Measurements from ENCODE around the gene CAMK2D. TPM values are rescaled to one million over a fixed set of nuclear protein-coding genes. Genes with fewer than 3 reads are reported as not detected.

The CAMK2D gene
- total RNA-seq, 1 experiment from 2014 or later: 15.4 TPM

DNA sequence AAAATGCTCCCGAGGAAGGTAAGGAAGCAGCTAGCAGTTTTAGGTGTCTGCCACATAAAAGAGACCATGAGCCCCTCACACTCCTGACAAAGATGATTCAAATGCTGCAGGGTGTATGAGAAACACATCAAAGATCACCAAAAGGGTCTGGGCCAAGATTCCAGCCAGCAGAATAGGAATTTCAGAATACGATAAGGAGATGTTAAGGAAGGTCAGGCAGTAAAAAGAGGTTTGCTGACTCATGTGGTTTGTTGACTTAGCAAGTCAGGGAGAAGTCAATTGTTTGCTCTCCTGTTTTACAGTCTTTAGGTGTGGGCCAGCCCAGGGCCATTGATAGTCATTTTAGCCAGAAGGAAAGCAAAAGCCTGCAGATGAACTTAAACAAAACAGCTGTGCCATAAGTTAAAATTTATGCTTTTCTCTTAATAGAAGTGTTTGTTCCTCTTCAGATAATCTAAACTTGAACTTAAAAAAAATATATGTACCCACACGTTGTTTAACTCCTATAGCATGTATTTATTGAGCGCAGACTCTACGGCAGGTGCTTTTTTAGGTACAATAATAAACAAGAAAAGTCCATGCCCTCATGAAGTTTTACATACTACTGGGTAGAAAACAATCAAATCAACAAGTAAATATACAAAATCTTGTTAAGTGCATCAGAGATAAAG, 115.6 kb downstream of the CAMK2D start:
- ChIA-PET CTCF (no interaction called here), POLR2A (ENCODE audit: unreplicated experiment) (interaction anchor here (0.6 kb wide), 1 partner anchor 618 kb away, joined by 5 read pairs; no protein-coding TSS in a partner anchor)
- TF ChIP-seq CTCF (conservative IDR thresholded peaks at IDR 0.05; ENCODE audit: low read depth, low read length): no peak
- TF ChIP-seq EZH2phosphoT487 (IDR thresholded peaks at IDR 0.05; ENCODE audit: borderline replicate concordance, low read length): peak; percentile 75
- peak; percentile 95 for ATAC-seq
- Histone ChIP-seq H3F3A (ENCODE audit: low read length, unreplicated experiment) (peaks cover 2% of the 10 kb centered on the region), H3K27me3 (ENCODE audit: low read length) (no peaks in the 10 kb centered on the region), H2AFZ (ENCODE audit: low read length) (no peak overlapping the region), H3K4me2 (ENCODE audit: low read length) (peak overlapping the region; percentile 71), H3K9me3 (ENCODE audit: low read length) (no peaks in the 10 kb centered on the region), H3K36me3 (ENCODE audit: low read depth, low read length) (no peaks in the 10 kb centered on the region), H3K4me3 (ENCODE audit: low read length) (peak overlapping the region; percentile 26; the same call in 1 of the 2 replicates), H3K27ac (ENCODE audit: low read length) (peak overlapping the region; percentile 72), H4K20me1 (ENCODE audit: low read length) (no peaks in the 10 kb centered on the region), H3K79me2 (ENCODE audit: low read length) (no peaks in the 10 kb centered on the region), H3K4me1 (ENCODE audit: insufficient read depth, low read length) (peaks cover 33% of the 10 kb centered on the region), H3K9me2 (replicated peaks; ENCODE audit: low read length) (no peaks in the 10 kb centered on the region), H3K9ac (ENCODE audit: low read length) (no peak overlapping the region)
- peak; percentile 89 for DNase-seq
- no TSS peak for BruUV-seq (replicated peaks)
- intact Hi-C loops (cut with micrococcal nuclease): loop anchor here (2.0 to 5.0 kb wide), 2 partner anchors 99 to 115 kb away; partner anchors contain the start of gene CAMK2D

- H3K79me2 ChIP-seq (ENCODE audit: low read length): no peaks in the 10 kb centered on the region
Observed at GRCh38 chr4:113645288-113645687, 116.2 kb downstream of the CAMK2D start.

More at GRCh38 chr4:113645288-113645687, 116.2 kb downstream of the CAMK2D start:
- Histone ChIP-seq H3K9me3 (ENCODE audit: low read length) (no peaks in the 10 kb centered on the region), H3K4me1 (ENCODE audit: insufficient read depth, low read length) (peaks cover 33% of the 10 kb centered on the region), H4K20me1 (ENCODE audit: low read length) (no peaks in the 10 kb centered on the region), H3K4me3 (ENCODE audit: low read length) (no peak overlapping the region), H3K27ac (ENCODE audit: low read length) (peak overlapping the region; percentile 27), H3K9ac (ENCODE audit: low read length) (no peak overlapping the region), H3K4me2 (ENCODE audit: low read length) (peak overlapping the region; percentile 71), H3K36me3 (ENCODE audit: low read depth, low read length) (no peaks in the 10 kb centered on the region), H3K9me2 (replicated peaks; ENCODE audit: low read length) (no peaks in the 10 kb centered on the region), H3F3A (ENCODE audit: low read length, unreplicated experiment) (peaks cover 2% of the 10 kb centered on the region), H2AFZ (ENCODE audit: low read length) (no peak overlapping the region), H3K27me3 (ENCODE audit: low read length) (no peaks in the 10 kb centered on the region)
- no TSS peak for BruUV-seq (replicated peaks)
- no peak for TF ChIP-seq EZH2 (IDR thresholded peaks at IDR 0.05; ENCODE audit: low read length, unreplicated experiment)
- no peak for TF ChIP-seq EZH2phosphoT487 (IDR thresholded peaks at IDR 0.05; ENCODE audit: borderline replicate concordance, low read length)
- TF ChIP-seq CTCF (conservative IDR thresholded peaks at IDR 0.05; ENCODE audit: low read depth, low read length): no peak
- DNase-seq (no peak), ATAC-seq (no peak)
- POLR2A ChIA-PET (ENCODE audit: unreplicated experiment): interaction anchor here (0.6 kb wide), 1 partner anchor 618 kb away, joined by 5 read pairs; no protein-coding TSS in a partner anchor
- intact Hi-C loops (cut with micrococcal nuclease): loop anchor here (5.0 kb wide), 1 partner anchor 98 kb away; no protein-coding TSS in a partner anchor
- CTCF ChIA-PET: no interaction called here
